ENCODE data around the gene RPL34.

RPL34 gene

DNA sequence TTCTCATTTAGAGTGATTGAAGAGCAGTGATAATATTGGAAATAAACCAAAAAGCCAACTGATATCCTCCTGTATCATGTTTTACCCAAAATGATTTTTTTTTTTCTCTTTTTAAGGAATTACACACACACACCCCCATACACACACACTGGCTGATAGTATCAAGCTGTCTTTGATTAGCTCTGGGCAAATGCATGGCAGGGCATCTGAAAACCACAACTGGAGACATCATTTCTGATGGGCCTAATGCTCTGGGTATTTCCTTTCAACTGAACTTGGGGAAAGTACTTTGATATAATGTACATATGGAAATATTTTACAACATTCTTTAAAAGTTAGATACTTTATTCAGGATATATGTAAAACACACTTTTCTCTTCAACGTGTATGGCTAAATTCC lies 15.9 kb downstream of the RPL34 start:
- TF ChIP-seq CTCF (IDR thresholded peaks at IDR 0.05; ENCODE audit: extremely low read depth, insufficient read depth, missing control alignments) = no peak
- in situ Hi-C loops (cut with MboI; ENCODE audit: low pct_unique_long_range_greater_than_20kb, low sequenced_read_pairs, unreplicated experiment) = no loop called here
- DNase-seq (ENCODE audit: low spot score) = no peak

- TF ChIP-seq CTCF (IDR thresholded peaks at IDR 0.05; ENCODE audit: extremely low read depth, insufficient read depth, missing control alignments) = no peak
- no peak for DNase-seq (ENCODE audit: low spot score)
- in situ Hi-C loops (cut with MboI; ENCODE audit: low pct_unique_long_range_greater_than_20kb, low sequenced_read_pairs, unreplicated experiment) = no loop called here
Measured at GRCh38 chr4:108637856-108638255, 17.5 kb downstream of the RPL34 start.

DNA sequence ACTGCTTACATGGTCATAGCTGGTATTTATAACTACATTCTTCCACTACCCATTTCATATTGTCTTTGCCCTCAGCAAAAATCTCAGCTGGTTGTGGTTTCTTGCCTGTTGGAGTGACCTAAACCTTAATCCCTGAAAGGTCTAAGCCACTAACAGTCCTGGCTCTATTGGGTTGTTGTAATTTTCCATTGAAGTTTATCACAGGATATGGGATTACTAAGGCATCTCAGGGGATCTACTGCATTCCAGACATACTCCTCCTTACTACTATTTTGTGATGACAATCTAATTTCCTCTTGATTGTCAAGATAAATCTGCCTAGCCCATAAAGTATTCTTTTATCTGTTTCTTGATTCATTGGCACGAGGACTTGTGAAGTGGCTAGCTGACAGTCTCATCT lies 23.9 kb downstream of the RPL34 start:
- in situ Hi-C loops (cut with MboI; ENCODE audit: low pct_unique_long_range_greater_than_20kb, low sequenced_read_pairs, unreplicated experiment) = no loop called here
- DNase-seq (ENCODE audit: low spot score) = no peak

GRCh38 chr4:108646706-108647105 lies 26.3 kb downstream of the RPL34 start:
- no peak for DNase-seq (ENCODE audit: low spot score)
- in situ Hi-C loops (cut with MboI; ENCODE audit: low pct_unique_long_range_greater_than_20kb, low sequenced_read_pairs, unreplicated experiment) = no loop called here
- no peak for TF ChIP-seq CTCF (IDR thresholded peaks at IDR 0.05; ENCODE audit: extremely low read depth, insufficient read depth, missing control alignments)

More for the DNA sequence above, 23.9 kb downstream of the RPL34 start:
- no peak for TF ChIP-seq CTCF (IDR thresholded peaks at IDR 0.05; ENCODE audit: extremely low read depth, insufficient read depth, missing control alignments)

- no peak for TF ChIP-seq CTCF (IDR thresholded peaks at IDR 0.05; ENCODE audit: extremely low read depth, insufficient read depth, missing control alignments)
- in situ Hi-C loops (cut with MboI; ENCODE audit: low pct_unique_long_range_greater_than_20kb, low sequenced_read_pairs, unreplicated experiment) = no loop called here
- no peak for DNase-seq (ENCODE audit: low spot score)
Measured at GRCh38 chr4:108649863-108650211, 29.5 kb downstream of the RPL34 start.

DNA sequence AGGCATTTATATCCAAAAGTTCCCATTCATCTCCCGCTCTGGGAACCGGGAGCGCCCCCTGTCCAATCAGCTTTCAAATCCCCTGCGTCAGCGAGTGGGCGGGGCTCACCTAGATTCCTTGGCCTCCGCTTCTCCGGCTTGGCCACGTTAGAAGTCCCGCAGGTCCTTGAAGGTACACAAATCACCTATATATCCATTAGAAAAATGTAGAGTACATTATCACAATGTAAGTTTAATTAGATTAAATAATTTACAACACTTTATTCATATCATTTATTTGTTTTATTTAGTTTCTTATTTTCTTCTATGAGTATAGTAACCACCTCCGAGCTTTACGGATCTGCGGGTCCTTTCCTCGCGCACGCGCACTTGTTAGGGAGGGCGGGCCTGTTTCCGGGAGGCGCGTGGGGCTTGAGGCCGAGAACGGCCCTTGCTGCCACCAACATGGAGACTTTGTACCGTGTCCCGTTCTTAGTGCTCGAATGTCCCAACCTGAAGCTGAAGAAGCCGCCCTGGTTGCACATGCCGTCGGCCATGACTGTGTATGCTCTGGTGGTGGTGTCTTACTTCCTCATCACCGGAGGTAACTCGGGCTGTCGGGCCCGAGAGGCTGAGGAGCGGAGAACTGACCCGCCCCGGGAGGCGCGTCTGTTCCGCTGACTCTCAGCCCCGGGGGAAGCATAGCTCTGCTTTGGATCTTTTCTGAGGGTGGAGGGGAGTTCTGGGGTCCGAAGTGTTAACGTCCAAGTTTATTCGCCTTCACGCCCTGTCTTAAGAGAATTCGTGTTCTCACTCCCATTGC lies 30.0 kb downstream of the RPL34 start, which contains the start of gene OSTC:
Gene OSTC, plus strand, starts transcription at position 388 of the 802 bp plus-strand sequence. Its CDS starts 57 bp downstream, at position 445.
- DNase-seq (ENCODE audit: low spot score) = peak; percentile 80
- peak; percentile 21 for TF ChIP-seq CTCF (IDR thresholded peaks at IDR 0.05; ENCODE audit: extremely low read depth, insufficient read depth, missing control alignments)
- in situ Hi-C loops (cut with MboI; ENCODE audit: low pct_unique_long_range_greater_than_20kb, low sequenced_read_pairs, unreplicated experiment) = no loop called here
